ENCODE measurements around the gene CALN1.

The CALN1 gene

DNA sequence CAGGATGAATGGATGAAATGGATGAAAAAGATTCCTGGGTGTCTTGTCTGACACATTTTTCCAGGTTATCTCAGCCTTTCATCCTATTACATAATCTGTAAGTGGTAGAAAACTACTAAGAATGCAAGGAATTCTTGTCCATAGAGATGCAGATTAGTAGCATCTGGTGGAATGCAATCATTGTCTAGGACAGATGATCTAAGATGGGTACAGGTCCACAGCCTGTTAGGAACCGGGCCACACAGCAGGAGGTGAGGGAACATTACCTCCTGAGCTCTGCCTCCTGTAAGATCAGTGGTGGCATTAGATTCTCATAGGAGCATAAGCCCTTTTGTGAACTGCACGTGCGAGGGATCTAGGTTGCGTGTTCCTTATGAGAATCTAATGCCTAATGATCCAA lies 225.0 kb downstream of the CALN1 start:
- no peaks in the 10 kb centered on the region for H3K36me3 ChIP-seq (ENCODE audit: insufficient read depth, low read length)
- H3K27me3 ChIP-seq (ENCODE audit: insufficient read depth, low read length) = no peaks in the 10 kb centered on the region
- 72% methylated on average over 4 of the region's 4 CpGs for WGBS
- no peak overlapping the region for H3K27ac ChIP-seq (ENCODE audit: low read depth, low read length)
- H3K4me3 ChIP-seq (ENCODE audit: low read length) = no peak overlapping the region
- no peak overlapping the region for H3K9ac ChIP-seq (ENCODE audit: low read depth, low read length)
- peaks cover 5% of the 10 kb centered on the region; the same call in 1 of the 2 replicates for H3K4me1 ChIP-seq (ENCODE audit: insufficient read depth, low read length)
- no peaks in the 10 kb centered on the region for H3K9me3 ChIP-seq (ENCODE audit: insufficient read depth, low read depth, low read length)

DNA sequence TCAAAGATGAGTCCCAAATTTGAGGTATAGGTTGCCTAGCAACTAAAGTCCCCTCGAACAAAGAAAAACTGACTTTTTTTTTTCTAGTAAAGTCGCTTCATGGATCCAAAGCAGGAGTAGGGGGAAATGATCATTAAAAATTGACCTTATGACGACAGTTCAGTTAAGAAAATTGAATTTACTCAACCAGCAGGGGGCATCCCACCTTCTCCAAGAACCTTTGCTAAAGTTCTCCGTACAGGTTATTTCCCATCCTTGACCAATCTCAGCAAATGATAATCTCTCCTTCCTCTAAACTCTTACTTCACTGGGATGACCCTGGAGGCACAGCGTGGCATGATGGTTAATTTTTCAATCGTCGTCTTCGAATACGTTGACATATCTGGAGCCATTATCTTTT lies 228.3 kb downstream of the CALN1 start:
- H3K9ac ChIP-seq (ENCODE audit: low read depth, low read length) = no peak overlapping the region
- H3K4me1 ChIP-seq (ENCODE audit: insufficient read depth, low read length) = peaks cover 5% of the 10 kb centered on the region; the same call in 1 of the 2 replicates
- no peak overlapping the region for H3K4me3 ChIP-seq (ENCODE audit: low read length)
- H3K9me3 ChIP-seq (ENCODE audit: insufficient read depth, low read depth, low read length) = no peaks in the 10 kb centered on the region
- H3K27ac ChIP-seq (ENCODE audit: low read depth, low read length) = no peak overlapping the region
- 85% methylated on average over 9 of the region's 9 CpGs for WGBS
- no peaks in the 10 kb centered on the region for H3K27me3 ChIP-seq (ENCODE audit: insufficient read depth, low read length)
- no peaks in the 10 kb centered on the region for H3K36me3 ChIP-seq (ENCODE audit: insufficient read depth, low read length)

DNA sequence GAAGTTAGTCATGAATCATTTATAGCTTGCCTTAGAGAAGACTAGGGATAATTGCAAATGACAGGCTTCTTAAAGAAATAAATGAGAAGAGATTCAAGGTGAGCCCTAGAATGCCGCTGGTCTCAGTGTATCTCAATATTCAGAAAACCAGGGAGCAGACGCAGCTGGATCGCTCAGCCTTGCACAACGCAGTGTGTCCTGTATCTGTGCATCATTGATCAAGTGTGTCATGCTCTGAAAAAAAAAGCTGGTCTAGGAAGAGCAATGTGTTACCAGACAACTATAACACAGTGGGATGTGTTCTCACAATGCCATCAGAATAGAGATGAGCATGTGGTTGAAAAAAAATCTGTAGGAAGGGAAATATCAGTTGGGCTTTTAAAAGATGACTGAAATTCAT lies 230.1 kb downstream of the CALN1 start:
- Histone ChIP-seq H3K27me3 (ENCODE audit: insufficient read depth, low read length) (no peaks in the 10 kb centered on the region), H3K36me3 (ENCODE audit: insufficient read depth, low read length) (no peaks in the 10 kb centered on the region), H3K4me1 (ENCODE audit: insufficient read depth, low read length) (no peaks in the 10 kb centered on the region; the same call in 1 of the 2 replicates), H3K27ac (ENCODE audit: low read depth, low read length) (no peak overlapping the region), H3K4me3 (ENCODE audit: low read length) (no peak overlapping the region), H3K9ac (ENCODE audit: low read depth, low read length) (no peak overlapping the region), H3K9me3 (ENCODE audit: insufficient read depth, low read depth, low read length) (no peaks in the 10 kb centered on the region)
- 95% methylated on average over 4 of the region's 4 CpGs for WGBS

DNA sequence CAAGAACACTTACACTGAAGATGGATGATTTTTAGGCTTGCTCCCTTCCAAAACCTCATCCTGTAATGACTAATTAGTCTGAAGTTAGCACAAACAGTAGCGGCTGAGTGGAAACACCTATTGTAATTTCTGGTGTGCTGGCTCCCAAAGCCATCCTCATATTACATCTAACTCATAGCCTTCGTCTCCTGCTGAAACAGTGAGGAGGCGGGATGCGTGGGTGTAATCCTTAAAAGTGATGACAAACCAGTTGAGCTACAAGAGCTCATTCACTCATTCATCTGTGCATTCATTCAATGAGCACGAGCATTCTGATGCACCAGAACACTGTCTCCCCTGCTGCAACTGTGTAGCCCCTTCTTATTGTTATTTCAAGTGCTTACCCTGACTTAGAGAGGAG lies 235.3 kb downstream of the CALN1 start:
- Histone ChIP-seq H3K9me3 (ENCODE audit: insufficient read depth, low read depth, low read length) (peaks cover 32% of the 10 kb centered on the region), H3K9ac (ENCODE audit: low read depth, low read length) (no peak overlapping the region), H3K27me3 (ENCODE audit: insufficient read depth, low read length) (no peaks in the 10 kb centered on the region), H3K4me3 (ENCODE audit: low read length) (no peak overlapping the region), H3K4me1 (ENCODE audit: insufficient read depth, low read length) (no peaks in the 10 kb centered on the region), H3K27ac (ENCODE audit: low read depth, low read length) (no peak overlapping the region), H3K36me3 (ENCODE audit: insufficient read depth, low read length) (no peaks in the 10 kb centered on the region)
- WGBS = 94% methylated on average over 5 of the region's 5 CpGs

DNA sequence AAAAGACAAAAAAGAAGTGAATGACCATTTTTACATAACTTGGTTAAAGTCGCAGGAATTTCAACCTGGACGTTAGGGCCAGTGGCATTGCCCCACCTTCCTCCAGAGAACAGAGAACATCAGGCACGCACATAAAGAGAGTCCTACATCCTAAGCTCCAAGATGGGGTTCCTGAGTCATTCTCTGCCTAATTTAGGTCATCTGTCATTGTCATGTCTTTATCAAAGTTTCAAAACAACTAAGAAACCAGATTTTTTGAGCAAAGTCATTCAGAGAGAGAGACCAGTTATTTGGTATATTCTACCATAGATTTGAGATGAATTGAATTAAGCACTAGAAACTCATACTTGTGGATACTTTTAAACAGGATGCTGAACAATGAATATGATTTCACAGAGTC lies 241.7 kb downstream of the CALN1 start:
- Histone ChIP-seq H3K27ac (ENCODE audit: low read depth, low read length) (no peak overlapping the region), H3K36me3 (ENCODE audit: insufficient read depth, low read length) (no peaks in the 10 kb centered on the region), H3K9me3 (ENCODE audit: insufficient read depth, low read depth, low read length) (peaks cover 30% of the 10 kb centered on the region), H3K9ac (ENCODE audit: low read depth, low read length) (no peak overlapping the region), H3K27me3 (ENCODE audit: insufficient read depth, low read length) (no peaks in the 10 kb centered on the region), H3K4me3 (ENCODE audit: low read length) (no peak overlapping the region), H3K4me1 (ENCODE audit: insufficient read depth, low read length) (no peaks in the 10 kb centered on the region)
- 88% methylated on average over 3 of the region's 3 CpGs for WGBS

DNA sequence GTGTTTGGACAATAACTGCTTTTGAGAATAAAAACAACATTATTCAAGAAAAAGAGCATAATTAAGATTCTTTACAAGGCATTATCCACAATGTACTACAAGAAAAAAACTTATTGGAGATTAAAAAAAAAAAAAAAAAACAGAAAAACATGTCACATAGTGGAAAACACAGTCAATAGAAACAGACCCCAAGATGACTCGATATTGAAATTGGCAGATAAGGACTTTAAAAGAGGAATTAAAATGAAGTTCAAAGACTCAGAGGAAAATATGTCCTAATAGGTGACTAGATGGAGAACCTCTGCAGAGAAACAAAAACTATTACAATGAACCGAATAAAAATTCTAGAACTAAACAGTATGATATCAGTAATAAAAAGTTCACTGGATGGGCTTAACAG lies 248.9 kb downstream of the CALN1 start:
- Histone ChIP-seq H3K27me3 (ENCODE audit: insufficient read depth, low read length) (no peaks in the 10 kb centered on the region), H3K4me1 (ENCODE audit: insufficient read depth, low read length) (no peaks in the 10 kb centered on the region), H3K9me3 (ENCODE audit: insufficient read depth, low read depth, low read length) (peaks cover 16% of the 10 kb centered on the region; the same call in 1 of the 2 replicates), H3K36me3 (ENCODE audit: insufficient read depth, low read length) (no peaks in the 10 kb centered on the region), H3K4me3 (ENCODE audit: low read length) (no peak overlapping the region), H3K9ac (ENCODE audit: low read depth, low read length) (no peak overlapping the region), H3K27ac (ENCODE audit: low read depth, low read length) (no peak overlapping the region)
- 100% methylated on average over 1 of the region's 2 CpGs for WGBS

DNA sequence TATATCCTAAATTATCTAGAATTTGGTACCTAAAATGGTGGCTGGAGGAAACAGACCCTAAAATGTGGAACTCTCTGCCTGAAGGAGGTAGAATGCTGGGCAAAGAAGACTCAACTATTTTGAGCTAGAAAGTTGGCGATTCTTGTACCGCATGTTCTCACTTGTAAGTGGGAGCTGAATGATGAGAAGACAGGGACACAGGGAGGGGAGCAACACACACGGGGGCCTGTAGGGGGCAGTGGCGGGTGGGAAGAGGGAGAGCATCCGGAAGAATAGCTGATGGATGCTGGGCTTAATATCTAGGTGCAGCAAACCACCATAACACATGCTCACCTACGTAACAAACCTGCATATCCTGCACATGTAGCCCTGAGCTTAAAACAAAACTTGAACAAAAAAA lies 250.6 kb downstream of the CALN1 start:
- Histone ChIP-seq H3K36me3 (ENCODE audit: insufficient read depth, low read length) (no peaks in the 10 kb centered on the region), H3K9ac (ENCODE audit: low read depth, low read length) (no peak overlapping the region), H3K27ac (ENCODE audit: low read depth, low read length) (no peak overlapping the region), H3K4me1 (ENCODE audit: insufficient read depth, low read length) (no peaks in the 10 kb centered on the region), H3K9me3 (ENCODE audit: insufficient read depth, low read depth, low read length) (peaks cover 16% of the 10 kb centered on the region; the same call in 1 of the 2 replicates), H3K27me3 (ENCODE audit: insufficient read depth, low read length) (no peaks in the 10 kb centered on the region), H3K4me3 (ENCODE audit: low read length) (no peak overlapping the region)
- 43% methylated on average over 4 of the region's 6 CpGs for WGBS

DNA sequence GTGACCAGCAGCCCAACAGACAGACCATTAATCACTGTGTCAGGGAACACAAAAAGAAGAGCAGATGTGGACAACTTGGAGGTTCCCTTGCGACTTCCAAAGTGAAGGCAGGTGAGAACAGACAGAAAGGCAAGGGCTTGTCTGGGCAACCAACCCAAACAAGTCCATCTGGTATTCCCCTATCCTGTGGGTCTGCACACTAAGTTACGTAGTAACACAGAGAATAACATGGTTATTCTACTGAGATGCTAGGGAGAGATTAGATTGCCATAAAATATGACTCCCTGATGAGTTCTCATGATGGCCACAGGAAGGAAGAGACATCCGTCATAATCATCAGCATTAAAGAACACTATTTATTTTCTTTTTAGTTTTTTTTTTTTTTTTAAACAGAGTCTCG lies 252.2 kb downstream of the CALN1 start:
- no peaks in the 10 kb centered on the region for H3K4me1 ChIP-seq (ENCODE audit: insufficient read depth, low read length)
- H3K9ac ChIP-seq (ENCODE audit: low read depth, low read length) = no peak overlapping the region
- peaks cover 16% of the 10 kb centered on the region; the same call in 1 of the 2 replicates for H3K9me3 ChIP-seq (ENCODE audit: insufficient read depth, low read depth, low read length)
- H3K4me3 ChIP-seq (ENCODE audit: low read length) = no peak overlapping the region
- no peaks in the 10 kb centered on the region for H3K27me3 ChIP-seq (ENCODE audit: insufficient read depth, low read length)
- H3K36me3 ChIP-seq (ENCODE audit: insufficient read depth, low read length) = no peaks in the 10 kb centered on the region
- no peak overlapping the region for H3K27ac ChIP-seq (ENCODE audit: low read depth, low read length)
- 92% methylated on average over 3 of the region's 4 CpGs for WGBS

DNA sequence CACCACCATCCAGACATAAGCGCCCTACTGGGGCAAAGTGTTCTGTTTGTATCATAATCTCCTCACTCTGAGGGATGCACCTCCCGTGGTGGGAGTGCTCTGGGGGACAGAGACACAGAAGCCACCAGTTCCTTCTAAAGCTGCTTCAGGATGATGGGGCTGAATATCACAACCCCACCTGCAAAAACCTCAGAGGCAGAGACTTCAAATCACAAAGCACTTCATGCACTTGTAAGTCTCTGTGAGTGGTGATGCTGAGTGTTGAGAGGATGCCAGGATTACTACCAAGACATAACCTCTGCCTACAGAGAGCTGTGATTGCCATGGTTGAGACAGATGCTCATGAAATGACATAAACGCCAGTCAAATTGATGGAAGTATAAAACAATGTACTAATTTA lies 255.5 kb downstream of the CALN1 start:
- Histone ChIP-seq H3K4me3 (ENCODE audit: low read length) (no peak overlapping the region), H3K4me1 (ENCODE audit: insufficient read depth, low read length) (no peaks in the 10 kb centered on the region), H3K27me3 (ENCODE audit: insufficient read depth, low read length) (no peaks in the 10 kb centered on the region), H3K9ac (ENCODE audit: low read depth, low read length) (no peak overlapping the region), H3K27ac (ENCODE audit: low read depth, low read length) (no peak overlapping the region), H3K9me3 (ENCODE audit: insufficient read depth, low read depth, low read length) (no peaks in the 10 kb centered on the region), H3K36me3 (ENCODE audit: insufficient read depth, low read length) (no peaks in the 10 kb centered on the region)
- WGBS = 94% methylated on average over 2 of the region's 3 CpGs

DNA sequence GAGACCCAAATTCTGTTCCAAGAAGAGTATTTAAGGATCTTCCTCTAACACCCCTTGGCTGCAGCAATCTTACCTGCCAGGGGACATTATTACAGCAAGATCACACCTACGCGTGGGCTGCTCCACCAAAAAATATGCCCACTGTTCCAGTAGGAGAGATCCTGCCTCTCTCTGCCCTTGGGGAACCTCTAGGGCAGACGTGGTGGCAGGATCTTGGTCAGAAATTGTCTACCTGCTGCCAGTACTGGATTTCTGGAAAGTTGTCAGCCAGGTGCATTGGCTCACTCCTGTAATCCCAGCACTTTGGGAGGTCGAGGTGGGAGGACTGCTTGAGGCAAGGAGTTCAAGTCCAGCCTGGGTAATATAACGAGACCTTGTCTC lies 259.0 kb downstream of the CALN1 start:
- H3K36me3 ChIP-seq (ENCODE audit: insufficient read depth, low read length) = no peaks in the 10 kb centered on the region
- no peak overlapping the region for H3K27ac ChIP-seq (ENCODE audit: low read depth, low read length)
- no peaks in the 10 kb centered on the region for H3K4me1 ChIP-seq (ENCODE audit: insufficient read depth, low read length)
- no peaks in the 10 kb centered on the region for H3K9me3 ChIP-seq (ENCODE audit: insufficient read depth, low read depth, low read length)
- H3K4me3 ChIP-seq (ENCODE audit: low read length) = no peak overlapping the region
- no peak overlapping the region for H3K9ac ChIP-seq (ENCODE audit: low read depth, low read length)
- WGBS = 92% methylated on average over 4 of the region's 5 CpGs
- H3K27me3 ChIP-seq (ENCODE audit: insufficient read depth, low read length) = no peaks in the 10 kb centered on the region

DNA sequence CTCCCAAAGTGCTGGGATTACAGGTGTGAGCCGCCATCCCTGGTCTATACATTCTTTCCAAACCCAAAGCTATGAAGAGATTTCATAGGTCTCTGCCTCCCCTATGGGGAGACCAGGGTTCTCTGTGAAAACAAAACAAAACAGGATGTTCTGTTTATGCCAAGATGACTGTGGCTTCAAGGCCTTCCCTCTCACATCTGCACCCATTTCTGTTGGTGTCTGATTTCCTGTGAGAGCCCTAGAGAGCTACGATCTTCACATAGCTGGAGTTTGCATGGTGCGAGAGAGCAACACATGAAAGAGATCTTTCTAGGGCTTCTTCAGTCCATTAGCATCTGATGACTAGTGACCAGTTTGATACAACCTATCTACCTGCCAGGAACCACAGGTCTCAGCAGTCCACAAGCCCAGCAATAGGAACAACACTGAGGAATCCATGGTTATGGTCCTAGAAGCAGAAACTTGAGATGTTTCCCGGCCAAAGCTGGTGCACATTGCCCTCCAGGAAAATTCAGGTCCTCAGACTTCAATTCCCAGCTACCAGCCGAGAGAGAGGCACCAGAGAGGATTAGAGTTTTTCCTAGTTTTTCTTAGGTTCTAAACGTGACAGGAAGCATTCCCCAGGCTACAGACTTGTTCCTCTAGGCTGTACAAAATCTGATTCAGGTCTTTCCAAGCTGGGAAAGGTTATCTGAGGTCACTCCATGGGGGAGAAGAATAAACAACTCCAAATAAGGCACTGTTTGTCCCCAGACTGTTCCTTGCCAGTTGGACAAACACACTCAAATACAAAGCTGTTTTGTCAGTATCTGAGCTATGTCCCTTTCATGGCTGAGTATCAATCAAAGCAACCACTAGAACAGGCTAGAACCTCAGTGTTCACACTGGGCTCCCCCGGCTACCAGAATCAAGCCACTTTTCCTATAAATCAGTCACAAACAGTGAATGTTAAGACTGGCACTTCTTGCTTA lies 259.7 kb downstream of the CALN1 start:
- Histone ChIP-seq H3K36me3 (ENCODE audit: insufficient read depth, low read length) (no peaks in the 10 kb centered on the region), H3K9ac (ENCODE audit: low read depth, low read length) (no peak overlapping the region), H3K27me3 (ENCODE audit: insufficient read depth, low read length) (no peaks in the 10 kb centered on the region), H3K4me1 (ENCODE audit: insufficient read depth, low read length) (no peaks in the 10 kb centered on the region), H3K27ac (ENCODE audit: low read depth, low read length) (no peak overlapping the region), H3K9me3 (ENCODE audit: insufficient read depth, low read depth, low read length) (no peaks in the 10 kb centered on the region), H3K4me3 (ENCODE audit: low read length) (no peak overlapping the region)
- 79% methylated on average over 7 of the region's 7 CpGs for WGBS

Measured in HUES64 (cell line).